K562 (cell line): ENCODE data around the gene CD74.

Experiments used
- CTCF ChIP-seq, 3 experiments: IDR thresholded peaks in 2 of 3; conservative IDR thresholded peaks in 1 of 3; 2 replicates each; pipeline ENCODE4 v1.5.1; 2011 to 2012; ENCODE audit warnings: low read length in 3 of 3, mild to moderate bottlenecking in 3 of 3, control low read depth in 2 of 3, improper control_type of control experiment in 1 of 3, inconsistent platforms in 1 of 3, low read depth in 1 of 3, mixed read lengths in 1 of 3, moderate library complexity in 1 of 3; ENCODE audit not compliant: insufficient read depth in 2 of 3
- GTF2F1 ChIP-seq: IDR thresholded peaks from 2 replicates; pipeline ENCODE4 v1.6.1; 2011; ENCODE audit warnings: low read depth, low read length, improper control_type of control experiment
- NFYB ChIP-seq: IDR thresholded peaks from 2 replicates; pipeline ENCODE4 v1.6.1; 2011; ENCODE audit warnings: mild to moderate bottlenecking, moderate library complexity; ENCODE audit not compliant: insufficient read length; ENCODE audit errors: extremely low read depth
- SP2 ChIP-seq: IDR thresholded peaks from 2 replicates; pipeline ENCODE4 v1.6.1; 2011; ENCODE audit warnings: mild to moderate bottlenecking, low read depth, low read length, moderate library complexity; ENCODE audit not compliant: poor library complexity, severe bottlenecking; ENCODE audit errors: extremely low read depth
- XRCC5 ChIP-seq: fragments of 200-400 bp; formaldehyde crosslinking; IDR thresholded peaks from 2 replicates; pipeline ENCODE4 v1.6.1; 2017; ENCODE audit warnings: low read depth, mild to moderate bottlenecking, low read length
- ZKSCAN8 ChIP-seq: fragments of 200-800 bp; sonication (Bioruptor generic); IDR thresholded peaks from 2 replicates; pipeline ENCODE4 v1.6.1; 2016; ENCODE audit warnings: missing genetic modification characterization, missing compliant biosample characterization
- ZNF175 ChIP-seq: fragments of 200-800 bp; sonication (Bioruptor generic); IDR thresholded peaks from 2 replicates; pipeline ENCODE4 v1.6.1; 2016; ENCODE audit warnings: low read depth, mild to moderate bottlenecking, missing genetic modification characterization, missing compliant biosample characterization
- ZNF232 ChIP-seq: sonication (generic); formaldehyde crosslinking; IDR thresholded peaks from 2 replicates; pipeline ENCODE4 v1.8.0; 2022; ENCODE audit warnings: mild to moderate bottlenecking, missing genetic modification reagents
- ZNF655 ChIP-seq: fragments of 250-450 bp; sonication (Bioruptor Pico); IDR thresholded peaks from 2 replicates; pipeline ENCODE4 v1.5.0; 2021
- ZZZ3 ChIP-seq: fragments of 450-650 bp; IDR thresholded peaks from 2 replicates; pipeline ENCODE4 v1.6.1; 2016; ENCODE audit warnings: antibody characterized with exemption, mild to moderate bottlenecking, moderate library complexity

GRCh38 chr5:150408231-150408943, 4.3 kb downstream of the CD74 start:
- TF ChIP-seq XRCC5 = no peak
- TF ChIP-seq SP2 = no peak
- TF ChIP-seq ZNF175 = no peak
- TF ChIP-seq NFYB = no peak
- TF ChIP-seq CTCF (IDR thresholded peaks at IDR 0.05 in 2 of 3, conservative IDR thresholded peaks at IDR 0.05 in 1 of 3; ENCODE audit: insufficient read depth in 2 of 3, low read depth in 1 of 3, low read length in 3 of 3) = no peak
- no peak for TF ChIP-seq ZZZ3
- TF ChIP-seq ZNF655 (CRISPR knock-in tag) = no peak
- TF ChIP-seq ZNF232 (CRISPR knock-in tag) = no peak
- TF ChIP-seq ZKSCAN8 = no peak
- no peak for TF ChIP-seq GTF2F1
